ENCODE measurements around the gene ESRP2.

GRCh38 chr16:68236826-68237242 lies 907 bp upstream of the ESRP2 start:
- no peak for TF ChIP-seq POLR2A (IDR thresholded peaks at IDR 0.05)
- no peak for TF ChIP-seq CTCF (IDR thresholded peaks at IDR 0.05)

Data from sigmoid colon (tissue), 3 donors.